WI38 (cell line): ENCODE data around the gene VASN.

Experiments used
- H3K4me3 ChIP-seq: 2 replicates; pipeline ENCODE4 v1.5.1; 2011; ENCODE audit warnings: low read depth, mild to moderate bottlenecking, control low read depth, low read length
- CTCF ChIP-seq: IDR thresholded peaks from 2 replicates; pipeline ENCODE4 v1.5.1; 2012; ENCODE audit warnings: low read depth, mild to moderate bottlenecking, control low read depth, low read length

VASN gene

GRCh38 chr16:4365014-4365406 is 6.6 kb upstream of the VASN start:
- no peak overlapping the region for H3K4me3 ChIP-seq
- no peak for TF ChIP-seq CTCF

- TF ChIP-seq CTCF: no peak
- no peak overlapping the region for H3K4me3 ChIP-seq
Observed at GRCh38 chr16:4365615-4366014, 6.0 kb upstream of the VASN start.

- TF ChIP-seq CTCF: no peak
- no peak overlapping the region for H3K4me3 ChIP-seq
Observed at GRCh38 chr16:4366016-4366415, 5.6 kb upstream of the VASN start.

- H3K4me3 ChIP-seq: no peak overlapping the region
- no peak for TF ChIP-seq CTCF
Observed at GRCh38 chr16:4367393-4367856, 4.2 kb upstream of the VASN start.

GRCh38 chr16:4369007-4369733 is 2.5 kb upstream of the VASN start:
- TF ChIP-seq CTCF: no peak
- no peak overlapping the region for H3K4me3 ChIP-seq

- H3K4me3 ChIP-seq: no peak overlapping the region
- no peak for TF ChIP-seq CTCF
Observed at GRCh38 chr16:4370151-4370550, 1.5 kb upstream of the VASN start.

- peak overlapping the region; percentile 97 for H3K4me3 ChIP-seq
- TF ChIP-seq CTCF: no peak
Observed at GRCh38 chr16:4370570-4371356, 885 bp upstream of the VASN start.
